Globus pallidus (tissue), 1 donor: ENCODE data around the gene PHLDA2.
"Not testable (repeated sequence)": the region's sequence is repeated elsewhere in the genome, so short reads cannot be mapped to it uniquely, and the experiment has no call there.

Experiments used
- DNase-seq: peaks from one replicate; pipeline ENCODE4 v3.0.0-alpha.2; 2015; ENCODE audit warnings: low spot score

Gene PHLDA2

DNA sequence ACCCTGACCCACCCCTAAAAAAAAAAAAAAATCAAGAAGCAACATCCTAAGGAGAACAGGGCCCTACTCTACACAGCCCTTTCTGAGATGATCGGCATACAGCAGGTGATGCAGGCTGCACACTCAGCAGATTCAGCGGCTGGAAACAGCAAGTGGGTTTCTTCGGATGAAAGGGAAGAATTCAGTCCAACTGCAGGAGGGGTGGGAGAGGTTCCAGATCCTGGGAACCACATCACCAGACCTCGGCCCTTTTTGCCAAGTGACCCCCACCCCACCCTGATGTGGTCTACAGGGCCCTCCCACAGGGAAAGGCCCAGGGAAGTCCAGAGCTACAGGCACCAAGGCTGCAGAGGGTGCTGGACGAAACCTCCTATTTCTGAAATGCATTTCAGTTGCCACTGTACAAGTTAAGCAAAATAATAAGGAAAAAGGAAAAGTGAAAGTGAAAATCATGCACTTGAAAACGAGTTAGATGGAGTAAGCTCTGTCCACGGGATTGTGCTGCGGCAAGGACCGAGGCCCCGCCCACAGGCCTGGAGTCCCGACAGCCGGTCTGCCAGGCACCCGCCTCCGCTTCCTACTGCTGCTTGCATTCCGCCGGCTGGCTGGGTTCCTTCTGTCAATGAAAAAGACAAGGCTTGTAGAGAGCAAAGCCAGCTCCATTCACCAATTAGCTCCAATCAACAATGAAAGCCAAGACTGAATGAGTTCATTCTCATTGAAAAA, 16.0 kb upstream of the PHLDA2 start:
- DNase-seq, result peak; percentile 92

DNA sequence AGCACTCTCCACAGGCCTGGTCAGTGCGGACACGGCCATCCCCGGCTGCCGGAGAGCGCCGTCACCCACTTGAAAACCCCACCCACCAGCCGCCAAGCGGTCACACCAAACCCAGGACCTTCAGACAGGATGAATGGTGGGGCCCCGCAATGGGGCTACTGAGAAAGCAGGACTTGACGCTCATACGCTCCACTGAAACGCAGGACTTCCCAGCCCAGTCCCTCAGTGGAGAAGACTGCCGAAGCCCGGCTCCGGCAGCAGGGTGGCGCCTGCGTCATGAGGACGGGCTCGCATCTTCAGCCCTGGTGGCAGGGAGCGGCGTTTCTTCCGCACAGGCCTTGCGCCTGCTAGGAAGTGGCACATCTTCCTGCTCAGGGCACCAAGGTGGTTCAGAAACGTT, 15.3 kb upstream of the PHLDA2 start:
- no peak for DNase-seq

DNA sequence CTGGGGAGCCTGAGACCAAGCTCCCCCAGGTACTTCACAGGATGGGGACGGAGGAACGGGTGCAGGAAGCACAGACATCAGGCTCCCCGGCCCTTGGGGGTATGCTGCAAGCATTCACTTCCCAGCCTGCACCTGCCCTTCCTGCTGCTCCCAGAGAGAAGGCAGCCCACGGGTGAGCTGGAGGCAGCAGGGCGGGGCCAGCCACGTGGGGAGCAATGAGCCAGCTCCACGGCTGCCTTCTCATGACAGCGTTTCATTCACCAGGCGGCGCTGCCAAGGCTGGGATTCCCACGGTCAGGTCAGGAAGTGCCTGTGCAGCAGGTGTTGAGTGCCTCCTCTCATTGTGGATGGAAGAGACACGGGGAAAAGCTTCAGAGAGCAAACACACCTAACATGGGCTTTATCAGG, 14.5 kb upstream of the PHLDA2 start:
- no peak for DNase-seq

DNA sequence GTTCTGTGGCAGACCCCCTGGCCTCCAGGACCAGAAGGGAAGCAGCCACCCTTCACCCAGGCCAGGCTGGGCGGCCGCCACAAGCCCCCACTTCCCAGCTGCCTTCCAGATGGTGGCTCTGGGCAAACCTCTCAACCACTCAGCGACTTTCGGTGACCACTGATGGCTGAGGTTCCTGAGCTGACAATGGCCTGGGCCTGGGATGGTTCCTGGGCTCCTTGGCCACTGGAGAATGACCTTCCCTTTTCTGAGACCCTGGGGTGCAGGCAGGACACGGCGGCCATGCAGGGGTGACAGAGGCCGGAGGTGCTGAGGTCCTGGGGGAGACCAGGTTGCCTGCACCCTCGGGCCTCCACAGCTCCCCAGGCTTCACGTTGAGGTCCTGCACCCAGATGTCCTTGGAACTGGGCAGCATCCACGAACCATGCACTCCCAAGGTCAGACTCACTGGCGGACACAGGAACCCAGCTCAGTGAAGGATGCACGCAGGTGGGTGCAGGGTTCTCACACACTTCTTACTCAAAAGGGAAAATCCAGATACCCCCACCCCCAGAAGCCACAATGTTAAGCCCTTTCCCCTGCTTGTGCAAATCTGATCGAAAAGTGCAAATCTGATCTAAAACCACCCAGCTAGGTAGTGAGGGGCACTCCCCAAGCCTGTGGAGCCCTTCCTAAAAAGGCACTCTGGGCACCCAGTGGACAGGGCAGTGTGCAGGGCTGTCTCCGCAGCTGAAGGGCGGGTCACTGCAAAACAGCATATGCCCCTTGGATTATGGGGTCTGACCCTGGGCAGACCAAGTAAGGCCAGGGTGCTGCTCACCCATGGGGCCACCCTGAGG, 13.9 kb upstream of the PHLDA2 start:
- DNase-seq, result no peak

DNA sequence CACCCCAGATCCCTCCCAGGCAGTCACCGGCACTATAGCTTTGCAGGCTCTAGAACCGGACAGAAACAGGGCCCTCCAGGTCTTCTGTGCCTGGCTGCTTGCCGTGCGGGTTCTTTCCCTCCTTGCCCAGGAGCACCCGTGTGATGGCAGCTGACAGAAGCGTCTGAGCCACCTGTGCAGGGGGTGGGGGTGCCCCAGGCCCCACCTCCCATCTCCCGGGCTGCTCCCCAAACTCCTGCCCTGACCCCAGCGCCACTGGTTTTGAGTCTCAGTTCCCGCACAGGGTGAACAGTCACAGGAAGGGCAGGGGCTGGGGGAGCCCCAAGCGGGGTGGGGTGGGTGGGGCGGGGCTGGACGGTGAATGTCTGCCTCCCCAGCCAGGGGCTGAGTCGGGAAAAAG, 13.2 kb upstream of the PHLDA2 start:
- no peak for DNase-seq

DNA sequence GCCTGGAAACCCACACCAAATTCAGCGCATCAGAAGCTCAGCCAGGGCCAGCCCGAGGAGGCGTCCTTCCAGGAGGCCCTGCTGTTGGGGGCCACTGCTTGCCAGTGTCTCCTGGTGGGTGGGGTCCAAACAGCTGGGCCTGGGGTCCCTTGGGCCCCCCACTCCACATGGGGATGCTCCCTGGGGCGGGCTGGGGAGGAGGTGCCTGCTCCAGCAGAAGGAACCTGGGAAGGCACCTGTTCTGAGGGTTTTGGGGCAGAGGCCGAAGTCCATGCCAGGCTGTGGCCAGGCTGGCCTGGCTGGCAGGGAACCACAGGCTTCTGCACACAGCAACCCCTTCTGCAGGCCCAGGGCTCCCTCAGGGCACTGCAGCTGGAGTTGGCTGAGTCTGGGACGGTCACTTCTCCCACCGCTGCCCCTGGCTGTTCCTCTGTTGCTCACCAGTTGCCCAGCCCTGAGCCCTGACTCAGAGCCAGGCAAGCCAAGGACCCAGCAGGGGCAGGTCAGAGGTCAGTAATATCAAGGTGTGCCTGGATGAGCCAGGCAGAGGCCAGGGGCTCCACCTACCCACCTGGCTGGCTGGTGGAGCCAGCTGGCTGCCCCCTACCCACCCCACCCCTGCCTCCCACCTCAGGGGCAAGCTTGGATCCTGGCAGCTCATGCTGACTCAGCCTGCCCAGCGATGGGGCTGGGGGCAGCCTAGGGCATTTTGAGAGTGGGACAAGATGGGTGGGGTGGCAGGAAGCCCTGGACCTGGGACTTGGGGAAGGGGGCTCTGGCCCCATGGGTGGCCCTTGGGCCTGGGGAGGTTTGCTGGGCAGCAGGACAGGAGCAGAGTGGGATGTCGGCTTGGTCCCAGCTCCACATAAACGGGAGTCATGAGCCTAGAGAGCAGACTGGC, 12.0 kb upstream of the PHLDA2 start:
- DNase-seq, result no peak

DNA sequence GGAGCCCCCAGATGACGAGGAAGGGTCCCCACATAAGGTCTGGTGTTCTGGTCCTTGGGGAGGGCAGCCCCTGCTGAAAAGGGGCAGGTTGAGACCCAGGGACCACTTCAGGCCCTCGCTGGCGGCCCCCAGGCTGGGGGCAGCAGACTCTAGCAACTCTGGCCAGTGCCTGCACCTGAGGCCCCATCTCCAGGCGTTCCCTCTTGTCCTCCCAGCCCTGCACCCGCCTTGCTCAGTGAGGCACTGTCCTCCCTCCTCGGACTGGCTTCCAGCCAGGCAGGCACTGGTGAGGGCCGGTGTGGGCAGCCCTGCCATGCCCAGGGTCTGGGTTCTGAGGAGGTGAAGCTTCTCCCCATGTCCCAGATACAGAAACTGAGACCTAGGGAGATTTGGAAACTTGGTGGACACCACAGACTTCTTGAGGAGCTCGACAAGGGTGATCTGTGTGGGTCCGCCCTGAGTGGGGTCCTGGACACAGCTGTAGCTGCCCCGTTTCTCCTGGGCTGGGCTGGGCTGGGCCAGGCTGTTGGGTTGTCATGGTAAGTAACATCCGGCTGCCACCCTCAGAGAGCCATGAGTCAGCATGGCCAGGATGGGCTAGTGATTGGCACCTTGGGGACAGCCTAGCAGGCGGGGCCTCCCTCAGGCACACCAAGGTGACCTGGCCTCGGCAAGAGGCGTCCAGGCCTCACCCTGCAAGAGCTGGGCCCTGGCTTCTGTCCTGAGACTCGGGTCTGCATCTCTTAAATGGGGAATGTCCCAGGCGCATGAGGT, 11.1 kb upstream of the PHLDA2 start:
- no peak for DNase-seq

DNA sequence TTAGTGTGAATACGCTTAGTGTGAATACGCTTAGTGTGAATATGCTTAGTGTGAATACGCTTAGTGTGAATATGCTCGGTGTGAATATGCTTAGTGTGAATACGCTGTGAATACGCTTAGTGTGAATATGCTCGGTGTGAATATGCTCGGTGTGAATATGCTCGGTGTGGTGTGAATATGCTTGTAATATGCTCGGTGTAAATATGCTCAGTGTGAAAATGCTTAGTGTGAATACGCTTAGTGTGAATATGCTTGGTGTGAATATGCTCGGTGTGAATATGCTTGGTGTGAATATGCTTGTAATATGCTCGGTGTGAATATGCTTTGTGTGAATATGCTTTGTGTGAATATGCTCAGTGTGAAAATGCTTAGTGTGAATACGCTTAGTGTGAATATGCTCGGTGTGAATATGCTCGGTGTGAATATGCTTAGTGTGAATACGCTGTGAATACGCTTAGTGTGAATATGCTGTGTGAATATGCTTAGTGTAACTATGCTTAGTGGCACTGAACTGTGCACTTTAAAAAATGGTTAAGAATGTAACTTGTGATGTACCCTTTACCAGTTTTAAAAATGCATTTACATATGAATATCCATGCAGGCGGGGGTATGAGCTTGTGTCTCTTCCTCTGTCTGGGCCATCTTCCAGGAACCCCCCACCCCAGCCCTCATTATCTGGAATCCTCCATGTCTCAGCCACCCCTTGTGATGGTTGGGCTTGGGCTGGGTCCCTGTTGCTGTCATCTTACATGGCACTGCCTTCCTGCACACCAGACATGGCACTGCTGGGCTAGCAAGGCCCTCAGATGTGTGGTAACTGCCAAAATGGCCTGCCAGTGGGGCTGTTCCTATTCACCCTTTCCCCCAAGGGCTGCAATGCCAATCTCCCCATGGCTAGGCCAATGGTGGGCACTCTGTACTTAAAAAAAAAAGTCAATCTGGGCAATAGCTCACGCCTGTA, 9.5 kb upstream of the PHLDA2 start:
- not testable (repeated sequence) for DNase-seq

DNA sequence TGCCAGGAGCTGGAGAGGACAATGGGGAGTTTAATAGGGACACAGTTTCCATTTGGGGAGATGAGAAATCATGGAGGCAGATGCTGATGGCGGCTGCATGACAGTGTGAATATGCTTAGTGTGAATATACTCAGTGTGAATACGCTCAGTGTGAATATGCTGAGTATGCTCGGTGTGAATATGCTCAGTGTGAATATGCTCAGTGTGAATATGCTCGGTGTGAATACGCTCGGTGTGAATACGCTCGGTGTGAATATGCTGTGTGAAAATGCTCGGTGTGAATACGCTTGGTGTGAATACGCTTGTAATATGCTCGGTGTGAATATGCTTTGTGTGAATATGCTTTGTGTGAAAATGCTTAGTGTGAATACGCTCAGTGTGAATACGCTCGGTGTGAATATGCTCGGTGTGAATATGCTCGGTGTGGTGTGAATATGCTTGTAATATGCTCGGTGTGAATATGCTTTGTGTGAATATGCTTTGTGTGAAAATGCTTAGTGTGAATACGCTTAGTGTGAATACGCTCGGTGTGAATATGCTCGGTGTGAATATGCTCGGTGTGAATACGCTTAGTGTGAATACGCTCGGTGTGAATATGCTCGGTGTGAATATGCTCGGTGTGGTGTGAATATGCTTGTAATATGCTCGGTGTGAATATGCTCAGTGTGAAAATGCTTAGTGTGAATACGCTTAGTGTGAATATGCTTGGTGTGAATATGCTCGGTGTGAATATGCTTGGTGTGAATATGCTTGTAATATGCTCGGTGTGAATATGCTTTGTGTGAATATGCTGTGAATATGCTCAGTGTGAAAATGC, 8.6 kb upstream of the PHLDA2 start:
- DNase-seq, result not testable (repeated sequence)

DNA sequence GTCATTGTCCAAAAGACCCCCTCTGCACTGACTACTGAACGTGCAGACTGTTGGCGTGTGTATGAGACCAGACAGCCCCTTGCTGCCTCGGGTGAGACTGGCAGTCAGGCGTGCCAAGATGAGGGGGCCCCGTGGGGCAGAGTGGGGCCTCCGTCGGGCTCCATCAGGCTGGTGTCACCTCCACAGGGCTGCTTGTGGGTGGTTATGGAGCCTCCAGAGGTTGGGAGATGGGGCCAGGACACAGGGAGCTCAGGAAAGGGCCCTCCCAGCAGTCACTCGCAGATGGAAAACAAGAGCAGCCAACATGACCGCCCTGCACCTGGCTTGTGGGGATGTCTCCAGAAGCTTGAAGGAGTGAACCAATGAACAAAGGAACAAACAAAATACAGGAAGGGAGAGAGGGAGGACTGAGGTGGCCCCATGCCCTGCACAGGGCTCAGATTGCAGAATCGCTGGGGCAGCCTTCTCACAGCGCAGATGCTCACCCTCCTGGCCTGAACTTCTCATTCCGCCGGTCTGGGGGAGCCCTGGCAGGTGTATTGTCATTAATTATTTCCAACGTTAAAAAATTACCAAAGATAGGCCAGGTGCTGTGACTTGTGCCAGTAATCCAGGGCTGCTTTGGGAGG, 5.5 kb upstream of the PHLDA2 start:
- DNase-seq, result no peak

DNA sequence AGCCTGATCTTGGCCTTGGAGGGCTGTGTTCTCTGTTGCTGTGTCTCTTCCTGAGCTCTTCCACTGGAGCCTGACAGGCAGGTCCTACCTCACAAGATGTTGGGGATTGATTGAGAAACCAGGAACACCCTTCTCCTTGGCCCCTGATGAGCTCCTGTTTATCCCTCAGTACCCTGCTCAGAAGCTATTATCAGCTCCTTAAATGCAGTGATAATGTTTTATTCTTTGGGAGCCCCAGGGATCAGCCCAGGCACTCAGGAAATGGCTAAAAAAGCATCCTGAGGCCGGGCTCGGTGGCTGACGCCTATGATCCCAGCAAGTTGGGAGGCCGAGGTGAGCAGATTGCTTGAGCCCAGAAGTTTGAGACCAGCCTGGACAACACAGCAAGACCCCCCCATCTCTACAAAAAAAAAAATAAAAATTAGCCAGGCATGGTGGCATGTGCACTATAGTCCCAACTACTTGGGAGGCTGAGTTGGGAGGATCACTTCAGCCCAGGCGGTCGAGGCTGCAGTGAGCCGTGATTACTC, 4.9 kb upstream of the PHLDA2 start:
- no peak for DNase-seq

DNA sequence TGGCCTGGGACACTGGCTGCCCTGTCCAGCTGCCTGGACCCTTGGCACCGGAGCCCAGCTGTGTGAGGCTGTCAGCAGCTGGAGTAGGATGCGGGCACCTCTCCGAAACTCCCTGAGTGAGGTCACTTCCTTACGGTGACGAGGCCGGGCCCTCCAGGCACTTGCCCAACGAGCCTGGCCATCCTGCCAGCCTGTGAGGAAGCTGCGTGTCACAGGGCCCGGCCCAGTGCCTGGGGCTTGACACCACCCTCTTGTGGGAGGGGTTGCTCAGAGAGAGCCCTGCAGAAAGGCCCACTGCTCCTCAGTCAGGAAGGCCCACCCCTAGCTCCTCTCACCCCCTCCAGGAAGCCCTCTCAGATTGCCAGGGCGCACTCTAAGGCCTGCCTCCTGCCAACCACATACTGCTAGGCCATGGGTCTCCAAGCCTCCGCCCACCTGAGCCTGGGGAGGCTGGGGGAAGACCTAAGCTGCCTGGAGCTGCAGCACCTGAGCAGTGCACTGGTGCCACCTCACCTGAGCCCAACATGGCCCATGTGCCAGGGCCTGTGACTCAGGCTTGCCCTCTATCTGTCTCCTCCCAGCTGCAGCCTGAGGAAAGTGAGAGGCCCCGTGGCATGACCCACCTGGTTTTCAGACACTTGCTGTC, 4.3 kb upstream of the PHLDA2 start:
- DNase-seq, result peak; percentile 21

DNA sequence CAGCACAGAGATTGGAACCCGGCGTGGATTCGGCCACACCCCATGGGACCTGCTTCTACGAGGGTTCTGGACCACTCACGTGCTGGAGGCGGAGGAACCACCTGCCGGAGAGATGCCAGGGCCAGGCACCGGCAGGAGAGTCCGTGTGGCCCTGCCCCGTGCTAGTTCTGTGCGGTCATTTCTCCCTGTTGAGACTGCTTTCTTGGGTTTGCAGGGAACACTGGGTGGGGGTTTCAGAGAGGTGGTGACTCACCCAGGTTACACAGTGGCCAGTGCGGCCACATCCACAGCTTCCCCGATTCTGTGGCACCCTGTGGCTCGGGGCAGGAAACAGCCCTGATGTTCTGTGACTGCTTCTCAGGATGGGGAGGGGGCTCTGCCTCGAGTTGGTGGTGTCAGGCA, 3.6 kb upstream of the PHLDA2 start:
- no peak for DNase-seq

DNA sequence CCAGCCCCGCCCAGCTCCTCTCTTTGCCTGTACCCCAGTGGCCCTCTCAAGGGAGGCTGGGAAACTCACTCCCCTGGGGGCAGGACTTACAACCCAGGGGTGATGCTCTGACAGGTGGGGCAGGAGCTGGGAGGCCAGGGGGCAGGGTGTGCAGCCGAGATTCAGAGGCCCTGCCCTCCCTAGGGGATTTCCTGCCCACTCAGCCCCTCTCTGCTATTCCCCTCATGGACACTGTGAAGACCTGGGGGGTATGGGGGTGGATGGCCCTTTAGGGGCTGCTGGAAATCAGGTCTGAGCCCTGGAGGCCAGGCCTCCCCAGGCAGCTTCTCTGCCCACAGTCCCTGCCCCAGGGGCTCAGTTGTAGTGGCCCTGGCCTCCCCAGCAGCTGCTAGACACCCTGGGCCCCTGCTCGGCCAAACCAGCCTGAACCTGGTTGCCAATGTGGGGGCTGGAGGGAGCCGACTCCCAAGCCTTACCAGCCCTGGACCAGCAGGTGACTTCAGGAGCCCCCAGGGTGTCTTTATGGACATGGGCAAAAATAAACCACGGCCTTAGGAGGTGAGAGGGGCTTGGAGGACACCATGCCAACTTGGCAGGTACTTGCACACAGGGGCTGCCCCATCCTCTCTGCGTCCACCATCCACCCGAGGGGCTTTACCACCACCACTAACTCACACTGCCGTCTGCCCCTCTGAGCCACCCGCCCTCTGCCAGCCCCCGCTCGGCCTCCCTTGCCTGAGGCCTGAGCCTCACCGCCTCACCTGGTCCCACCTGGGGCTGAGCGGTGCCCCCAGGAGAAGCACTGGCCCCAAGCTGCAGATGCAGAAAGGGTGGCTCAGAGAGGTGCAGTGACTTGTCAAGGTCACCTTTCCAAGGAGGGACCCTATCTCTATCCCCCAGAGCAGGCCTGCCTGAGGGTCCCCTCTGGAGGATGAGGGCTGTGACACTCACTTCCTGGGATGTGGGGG, 2.8 kb upstream of the PHLDA2 start:
- DNase-seq, result no peak

DNA sequence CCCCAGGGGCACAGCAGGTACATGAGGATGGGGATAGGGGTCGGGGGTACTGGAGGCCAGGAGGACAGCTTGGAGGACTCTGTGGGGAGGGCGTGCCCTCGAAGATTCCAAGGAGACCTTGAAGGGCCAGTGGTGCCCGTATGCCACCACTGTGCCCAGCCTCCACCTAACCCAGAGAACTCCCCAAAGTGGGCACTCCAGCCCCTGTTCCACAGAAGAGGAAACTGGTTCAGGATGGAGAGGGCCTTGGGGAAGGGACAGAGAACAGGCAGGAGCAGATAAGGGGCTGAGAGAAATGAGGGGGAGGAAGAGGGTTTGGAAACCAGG, 2.2 kb upstream of the PHLDA2 start:
- no peak for DNase-seq

DNA sequence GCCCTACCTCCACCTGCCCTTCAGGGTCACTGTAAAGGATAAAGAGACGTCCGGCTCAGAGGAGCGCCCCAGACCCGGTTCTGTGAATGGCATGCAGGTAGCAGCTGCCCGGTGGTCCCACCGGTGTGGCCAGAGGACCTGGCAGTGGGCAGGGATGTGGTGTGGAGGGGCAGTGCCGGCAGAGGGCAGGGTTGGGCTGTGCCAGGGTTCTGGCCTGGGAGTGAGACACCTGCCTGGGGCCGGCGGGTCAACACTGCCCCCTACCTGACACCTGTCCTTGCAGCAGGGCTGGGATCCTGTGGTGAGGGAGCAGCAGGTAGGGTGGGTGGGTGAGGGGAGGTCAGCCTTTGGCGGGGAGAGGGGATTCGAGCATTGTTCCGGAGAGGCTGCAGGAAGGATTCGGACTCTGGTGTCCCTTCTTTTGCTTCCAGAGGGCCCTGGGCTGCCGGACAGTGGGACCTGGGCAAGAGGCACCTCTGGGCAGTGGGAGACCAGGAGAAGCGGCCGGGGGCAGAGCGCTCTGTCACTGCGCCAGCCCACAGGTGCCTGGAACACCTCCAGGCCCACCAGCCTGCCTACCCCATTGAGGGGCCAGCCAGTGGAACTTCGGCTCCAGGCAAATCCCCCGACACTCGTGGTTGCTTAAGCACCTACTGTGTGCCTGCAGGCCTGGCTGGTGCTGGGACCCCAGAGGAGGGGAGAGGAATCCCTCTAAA, 1.6 kb upstream of the PHLDA2 start:
- no peak for DNase-seq
